ENCODE results near the gene ABLIM1. TPM values are rescaled to one million over a fixed set of nuclear protein-coding genes. Genes with fewer than 3 reads are reported as not detected.

ABLIM1 gene
- total and polyA plus RNA-seq, 10 of the 15 experiments (the other 5 are each of a cell fraction or from before 2014, with no cell fraction given), result 14.2 to 50.5 (median 28.1) TPM

DNA sequence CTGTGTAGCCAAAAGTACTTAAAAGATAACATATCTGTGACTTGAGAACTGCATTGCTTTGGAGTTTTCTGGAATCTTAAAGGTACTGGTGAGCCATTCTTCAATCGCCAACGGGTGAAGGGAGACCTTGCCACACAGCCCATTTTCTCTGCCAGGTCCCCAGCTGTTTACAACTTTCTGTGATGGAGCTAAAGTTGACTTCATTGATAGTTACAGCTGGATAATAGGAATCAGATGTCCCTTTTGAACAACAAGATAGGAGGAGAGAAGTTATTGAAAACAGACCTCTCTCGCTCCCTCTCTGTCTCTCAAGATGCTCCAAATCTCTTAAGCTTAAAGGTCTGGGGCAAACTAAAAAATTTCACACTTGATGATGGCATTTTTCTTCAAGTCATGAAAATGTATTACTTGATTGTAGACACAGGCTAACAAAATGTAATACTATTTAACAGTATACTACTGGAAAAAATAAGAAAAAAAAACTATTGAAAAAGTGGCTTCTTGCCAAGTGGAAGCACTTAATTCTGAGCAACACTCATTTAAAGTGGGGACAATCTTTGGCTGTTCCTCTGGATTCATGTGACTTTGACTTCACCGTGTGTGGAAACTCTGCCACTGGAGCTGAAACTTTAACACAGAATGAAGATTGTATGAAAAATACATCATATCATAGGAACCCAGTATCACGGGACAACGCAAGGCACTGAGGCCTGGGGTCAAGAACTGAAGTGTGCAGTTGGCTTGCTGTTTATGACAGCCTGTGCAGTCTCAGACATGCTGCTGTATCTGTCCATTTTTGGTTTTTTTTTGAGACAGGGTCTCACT, 175.4 kb downstream of the ABLIM1 start:
- ATAC-seq, result no peak
- TF ChIP-seq, protein P1, sequence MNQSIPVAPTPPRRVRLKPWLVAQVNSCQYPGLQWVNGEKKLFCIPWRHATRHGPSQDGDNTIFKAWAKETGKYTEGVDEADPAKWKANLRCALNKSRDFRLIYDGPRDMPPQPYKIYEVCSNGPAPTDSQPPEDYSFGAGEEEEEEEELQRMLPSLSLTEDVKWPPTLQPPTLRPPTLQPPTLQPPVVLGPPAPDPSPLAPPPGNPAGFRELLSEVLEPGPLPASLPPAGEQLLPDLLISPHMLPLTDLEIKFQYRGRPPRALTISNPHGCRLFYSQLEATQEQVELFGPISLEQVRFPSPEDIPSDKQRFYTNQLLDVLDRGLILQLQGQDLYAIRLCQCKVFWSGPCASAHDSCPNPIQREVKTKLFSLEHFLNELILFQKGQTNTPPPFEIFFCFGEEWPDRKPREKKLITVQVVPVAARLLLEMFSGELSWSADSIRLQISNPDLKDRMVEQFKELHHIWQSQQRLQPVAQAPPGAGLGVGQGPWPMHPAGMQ (IDR thresholded peaks at IDR 0.05; ENCODE audit: borderline replicate concordance), result no peak
- TF ChIP-seq, protein P2, sequence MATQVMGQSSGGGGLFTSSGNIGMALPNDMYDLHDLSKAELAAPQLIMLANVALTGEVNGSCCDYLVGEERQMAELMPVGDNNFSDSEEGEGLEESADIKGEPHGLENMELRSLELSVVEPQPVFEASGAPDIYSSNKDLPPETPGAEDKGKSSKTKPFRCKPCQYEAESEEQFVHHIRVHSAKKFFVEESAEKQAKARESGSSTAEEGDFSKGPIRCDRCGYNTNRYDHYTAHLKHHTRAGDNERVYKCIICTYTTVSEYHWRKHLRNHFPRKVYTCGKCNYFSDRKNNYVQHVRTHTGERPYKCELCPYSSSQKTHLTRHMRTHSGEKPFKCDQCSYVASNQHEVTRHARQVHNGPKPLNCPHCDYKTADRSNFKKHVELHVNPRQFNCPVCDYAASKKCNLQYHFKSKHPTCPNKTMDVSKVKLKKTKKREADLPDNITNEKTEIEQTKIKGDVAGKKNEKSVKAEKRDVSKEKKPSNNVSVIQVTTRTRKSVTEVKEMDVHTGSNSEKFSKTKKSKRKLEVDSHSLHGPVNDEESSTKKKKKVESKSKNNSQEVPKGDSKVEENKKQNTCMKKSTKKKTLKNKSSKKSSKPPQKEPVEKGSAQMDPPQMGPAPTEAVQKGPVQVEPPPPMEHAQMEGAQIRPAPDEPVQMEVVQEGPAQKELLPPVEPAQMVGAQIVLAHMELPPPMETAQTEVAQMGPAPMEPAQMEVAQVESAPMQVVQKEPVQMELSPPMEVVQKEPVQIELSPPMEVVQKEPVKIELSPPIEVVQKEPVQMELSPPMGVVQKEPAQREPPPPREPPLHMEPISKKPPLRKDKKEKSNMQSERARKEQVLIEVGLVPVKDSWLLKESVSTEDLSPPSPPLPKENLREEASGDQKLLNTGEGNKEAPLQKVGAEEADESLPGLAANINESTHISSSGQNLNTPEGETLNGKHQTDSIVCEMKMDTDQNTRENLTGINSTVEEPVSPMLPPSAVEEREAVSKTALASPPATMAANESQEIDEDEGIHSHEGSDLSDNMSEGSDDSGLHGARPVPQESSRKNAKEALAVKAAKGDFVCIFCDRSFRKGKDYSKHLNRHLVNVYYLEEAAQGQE (IDR thresholded peaks at IDR 0.05; ENCODE audit: low read depth, low read length), result no peak
- TF ChIP-seq TBL1XR1 (IDR thresholded peaks at IDR 0.05; ENCODE audit: low read depth, low read length), result no peak
- no peak for TF ChIP-seq RELA (IDR thresholded peaks at IDR 0.05; ENCODE audit: borderline replicate concordance, partially characterized antibody)
- TF ChIP-seq HDAC2 (IDR thresholded peaks at IDR 0.05), result no peak
- TF ChIP-seq HCFC1 (IDR thresholded peaks at IDR 0.05; ENCODE audit: low read length), result no peak
- no peak for TF ChIP-seq FOS (IDR thresholded peaks at IDR 0.05; ENCODE audit: borderline replicate concordance, extremely low read depth, insufficient read length)
- no peak for TF ChIP-seq SIX5 (IDR thresholded peaks at IDR 0.05; ENCODE audit: low read depth, low read length, severe bottlenecking)
- TF ChIP-seq, protein P3, sequence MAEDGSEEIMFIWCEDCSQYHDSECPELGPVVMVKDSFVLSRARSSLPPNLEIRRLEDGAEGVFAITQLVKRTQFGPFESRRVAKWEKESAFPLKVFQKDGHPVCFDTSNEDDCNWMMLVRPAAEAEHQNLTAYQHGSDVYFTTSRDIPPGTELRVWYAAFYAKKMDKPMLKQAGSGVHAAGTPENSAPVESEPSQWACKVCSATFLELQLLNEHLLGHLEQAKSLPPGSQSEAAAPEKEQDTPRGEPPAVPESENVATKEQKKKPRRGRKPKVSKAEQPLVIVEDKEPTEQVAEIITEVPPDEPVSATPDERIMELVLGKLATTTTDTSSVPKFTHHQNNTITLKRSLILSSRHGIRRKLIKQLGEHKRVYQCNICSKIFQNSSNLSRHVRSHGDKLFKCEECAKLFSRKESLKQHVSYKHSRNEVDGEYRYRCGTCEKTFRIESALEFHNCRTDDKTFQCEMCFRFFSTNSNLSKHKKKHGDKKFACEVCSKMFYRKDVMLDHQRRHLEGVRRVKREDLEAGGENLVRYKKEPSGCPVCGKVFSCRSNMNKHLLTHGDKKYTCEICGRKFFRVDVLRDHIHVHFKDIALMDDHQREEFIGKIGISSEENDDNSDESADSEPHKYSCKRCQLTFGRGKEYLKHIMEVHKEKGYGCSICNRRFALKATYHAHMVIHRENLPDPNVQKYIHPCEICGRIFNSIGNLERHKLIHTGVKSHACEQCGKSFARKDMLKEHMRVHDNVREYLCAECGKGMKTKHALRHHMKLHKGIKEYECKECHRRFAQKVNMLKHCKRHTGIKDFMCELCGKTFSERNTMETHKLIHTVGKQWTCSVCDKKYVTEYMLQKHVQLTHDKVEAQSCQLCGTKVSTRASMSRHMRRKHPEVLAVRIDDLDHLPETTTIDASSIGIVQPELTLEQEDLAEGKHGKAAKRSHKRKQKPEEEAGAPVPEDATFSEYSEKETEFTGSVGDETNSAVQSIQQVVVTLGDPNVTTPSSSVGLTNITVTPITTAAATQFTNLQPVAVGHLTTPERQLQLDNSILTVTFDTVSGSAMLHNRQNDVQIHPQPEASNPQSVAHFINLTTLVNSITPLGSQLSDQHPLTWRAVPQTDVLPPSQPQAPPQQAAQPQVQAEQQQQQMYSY (CRISPR knock-in tag; IDR thresholded peaks at IDR 0.05), result no peak
- no peak for TF ChIP-seq KLF5 (IDR thresholded peaks at IDR 0.05; ENCODE audit: partially characterized antibody)
- TF ChIP-seq YBX1 (IDR thresholded peaks at IDR 0.05), result no peak
- no peak for TF ChIP-seq SMARCA5 (IDR thresholded peaks at IDR 0.05)
- TF ChIP-seq NFYB (IDR thresholded peaks at IDR 0.05; ENCODE audit: insufficient read depth, low read depth, low read length), result no peak
- TF ChIP-seq RUNX3 (IDR thresholded peaks at IDR 0.05; ENCODE audit: low read length), result no peak
- no peak for TF ChIP-seq RAD51 (IDR thresholded peaks at IDR 0.05)
- TF ChIP-seq CHD2 (IDR thresholded peaks at IDR 0.05; ENCODE audit: borderline replicate concordance, low read depth, low read length), result no peak

More for the DNA sequence above, 175.4 kb downstream of the ABLIM1 start:
- Histone ChIP-seq H3K4me2 (ENCODE audit: control insufficient read depth, insufficient read depth) (no peak overlapping the region), H3K9ac (ENCODE audit: control insufficient read depth, insufficient read depth, low read length) (no peak overlapping the region), H3K79me2 (ENCODE audit: control insufficient read depth, insufficient read depth, low read length) (no peaks in the 10 kb centered on the region), H3K4me1 (ENCODE audit: control insufficient read depth, insufficient read depth, low read length) (no peaks in the 10 kb centered on the region), H4K20me1 (ENCODE audit: control insufficient read depth, insufficient read depth) (no peaks in the 10 kb centered on the region), H3K27ac (ENCODE audit: control insufficient read depth, insufficient read depth) (no peak overlapping the region), H3K27me3 (replicated peaks in 1 of 2; ENCODE audit: control insufficient read depth in 2 of 2, insufficient read depth in 2 of 2, low read length in 1 of 2) (no peaks in the 10 kb centered on the region), H3K4me3 (no peak overlapping the region), H3K9me3 (replicated peaks; ENCODE audit: control insufficient read depth, insufficient read depth, low read length) (no peaks in the 10 kb centered on the region), H3K36me3 (ENCODE audit: control insufficient read depth in 2 of 2, insufficient read depth in 2 of 2, low read length in 1 of 2) (peaks cover 0 to 3% of the 10 kb centered on the region in 2 experiments; a peak in 2 of 4 replicates), H2AFZ (ENCODE audit: control insufficient read depth, low read depth, low read length) (no peak overlapping the region)
- SMC1A ChIA-PET (ENCODE audit: uncharacterized antibody, unreplicated experiment), result interaction anchor here (1.2 to 1.8 kb wide), 4 partner anchors 9 to 43 kb away, joined by 4 to 9 read pairs (median 4); no protein-coding TSS in a partner anchor
- in situ Hi-C loops (cut with MboI) (no loop called here), intact Hi-C loops (cut with micrococcal nuclease; ENCODE audit: unreplicated experiment) (no loop called here)
- no TSS peak for BruUV-seq (replicated peaks)
- WGBS (ENCODE audit: insufficient coverage, insufficient replicate concordance, low lambda C conversion rate, missing lambda C conversion rate), result 81% methylated on average over 6 of the region's 6 CpGs
- RAD21 ChIA-PET (ENCODE audit: unreplicated experiment), result no interaction called here
- DNase-seq (ENCODE audit: low read depth, low spot score) (no peak), FAIRE-seq (no peak)
- CTCF ChIA-PET, result interaction anchor here (1.9 to 3.2 kb wide), 2 partner anchors 9 to 11 kb away, joined by 4 to 17 read pairs; no protein-coding TSS in a partner anchor
- POLR2A ChIA-PET, result no interaction called here
